Natural killer cell (primary cell): ENCODE data around the gene ELK1. TPM values are rescaled to one million over a fixed set of nuclear protein-coding genes. Genes with fewer than 3 reads are reported as not detected.
"Not testable (repeated sequence)": the region's sequence is repeated elsewhere in the genome, so short reads cannot be mapped to it uniquely, and the experiment has no call there.

Source experiments
- ATAC-seq, 3 donors: fragments of 150-1000 bp in 2 of 3; fragments of 200-7000 bp in 1 of 3; cut with Tn5 transposase; 1 replicate in 1 of 3; 2 replicates in 2 of 3; pipeline ENCODE4 v1.10.0; 2021; ENCODE audit warnings: mild to moderate bottlenecking in 2 of 3, moderate library complexity in 2 of 3
- DNase-seq, 2 donors: peaks; one replicate each; pipeline versions ENCODE4 v3.0.0 to v3.0.0-alpha.2; 2013 to 2021; ENCODE audit warnings: mixed read lengths in 1 of 2
- H3K27ac ChIP-seq: one replicate; pipeline ENCODE4 v1.5.1; 2013; ENCODE audit warnings: mild to moderate bottlenecking, low read length
- H3K27me3 ChIP-seq: one replicate; pipeline ENCODE4 v1.6.1; 2013; ENCODE audit warnings: low read length; ENCODE audit not compliant: control insufficient read depth, insufficient read depth
- H3K36me3 ChIP-seq: one replicate; pipeline ENCODE4 v1.6.1; 2013; ENCODE audit warnings: low read length; ENCODE audit not compliant: control insufficient read depth, insufficient read depth
- H3K4me1 ChIP-seq: one replicate; pipeline ENCODE4 v1.6.1; 2013; ENCODE audit warnings: low read length; ENCODE audit not compliant: control insufficient read depth, insufficient read depth
- H3K4me3 ChIP-seq: one replicate; pipeline ENCODE4 v1.5.1; 2013; ENCODE audit warnings: low read length
- H3K9me3 ChIP-seq: one replicate; pipeline ENCODE4 v1.6.1; 2013; ENCODE audit warnings: low read length; ENCODE audit not compliant: control insufficient read depth, insufficient read depth
- H3K27ac Mint-ChIP-seq, 2 donors: one replicate each; pipeline ENCODE4 v1.8.0; 2022; ENCODE audit warnings: mild to moderate bottlenecking in 2 of 2, mixed read lengths in 2 of 2, moderate library complexity in 1 of 2
- H3K27me3 Mint-ChIP-seq, 2 donors: one replicate each; pipeline ENCODE4 v1.8.0; 2022; ENCODE audit warnings: low read depth in 2 of 2, mixed read lengths in 2 of 2
- H3K36me3 Mint-ChIP-seq: one replicate; pipeline ENCODE4 v1.8.0; 2022; ENCODE audit warnings: mixed read lengths
- H3K4me1 Mint-ChIP-seq, 2 donors: one replicate each; pipeline ENCODE4 v1.8.0; 2022; ENCODE audit warnings: mixed read lengths in 2 of 2
- H3K4me3 Mint-ChIP-seq: one replicate; pipeline ENCODE4 v1.8.0; 2022; ENCODE audit warnings: mild to moderate bottlenecking, moderate library complexity, mixed read lengths
- H3K9me3 Mint-ChIP-seq, 2 donors: one replicate each; pipeline ENCODE4 v1.8.0; 2022; ENCODE audit warnings: mixed read lengths in 2 of 2
- WGBS: methylation state at CpG from one replicate; pipeline ENCODE4 v1.1.7; 2013; ENCODE audit warnings: missing lambda C conversion rate; ENCODE audit not compliant: insufficient coverage; 5-methylcytosine and 5-hydroxymethylcytosine counted together
- intact Hi-C: fragments of 100-400 bp; cut with micrococcal nuclease; formaldehyde crosslinking; loops from one replicate; pipeline ENCODE4 v1.14.2; 2022
- total RNA-seq, 4 donors: library from RNA; stranded (reverse); fragments of 120-200 nt in 1 of 4; gene quantifications; one replicate each; pipeline versions ENCODE4 v1.2.3 to v1.2.4, GENCODE V29; 2013 to 2022
- TF ChIP-seq, protein P1 (sequence below): fragments of 200-600 bp; IDR thresholded peaks from one replicate; pipeline ENCODE4 v1.8.0; 2022; ENCODE audit warnings: antibody characterized with exemption

Gene ELK1
- total RNA-seq, 3 donors from 2014 or later (not counting 1 experiment from before 2014, with no cell fraction given) = 14.1 to 15.2 (median 14.8) TPM

DNA sequence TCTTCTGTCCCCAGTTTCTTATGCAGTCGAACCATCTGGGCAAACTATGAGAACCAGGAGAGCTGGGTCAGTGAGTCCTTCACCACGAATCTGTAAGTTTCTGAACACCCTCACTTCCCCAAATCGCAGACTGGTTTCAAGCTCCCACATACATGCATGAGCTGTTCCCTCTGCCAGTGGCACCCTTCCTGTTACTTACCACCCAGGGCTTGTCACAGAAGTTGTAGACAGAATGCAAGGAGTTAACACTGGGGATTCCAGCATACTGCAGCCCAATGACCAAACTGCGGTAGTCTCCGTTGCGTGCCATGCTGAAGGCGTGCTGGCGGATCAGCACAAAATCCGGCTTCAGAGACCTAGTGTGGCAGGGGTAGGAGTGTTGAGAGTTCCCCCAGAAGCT lies 45.3 kb downstream of the ELK1 start:
- intact Hi-C loops = no loop called here
- H3K4me3 ChIP-seq = no peak overlapping the region
- no peak overlapping the region for H3K27ac Mint-ChIP-seq
- no peaks in the 10 kb centered on the region for H3K27me3 ChIP-seq
- no peak for DNase-seq
- H3K4me1 ChIP-seq = no peaks in the 10 kb centered on the region
- H3K36me3 Mint-ChIP-seq = peaks cover 9% of the 10 kb centered on the region
- no peak overlapping the region for H3K27ac ChIP-seq
- H3K27me3 Mint-ChIP-seq = peaks cover 3 to 18% of the 10 kb centered on the region in 2 donors
- no peaks in the 10 kb centered on the region for H3K4me1 Mint-ChIP-seq
- no peak overlapping the region for H3K4me3 Mint-ChIP-seq
- H3K9me3 ChIP-seq = no peaks in the 10 kb centered on the region
- TF ChIP-seq, protein P1, sequence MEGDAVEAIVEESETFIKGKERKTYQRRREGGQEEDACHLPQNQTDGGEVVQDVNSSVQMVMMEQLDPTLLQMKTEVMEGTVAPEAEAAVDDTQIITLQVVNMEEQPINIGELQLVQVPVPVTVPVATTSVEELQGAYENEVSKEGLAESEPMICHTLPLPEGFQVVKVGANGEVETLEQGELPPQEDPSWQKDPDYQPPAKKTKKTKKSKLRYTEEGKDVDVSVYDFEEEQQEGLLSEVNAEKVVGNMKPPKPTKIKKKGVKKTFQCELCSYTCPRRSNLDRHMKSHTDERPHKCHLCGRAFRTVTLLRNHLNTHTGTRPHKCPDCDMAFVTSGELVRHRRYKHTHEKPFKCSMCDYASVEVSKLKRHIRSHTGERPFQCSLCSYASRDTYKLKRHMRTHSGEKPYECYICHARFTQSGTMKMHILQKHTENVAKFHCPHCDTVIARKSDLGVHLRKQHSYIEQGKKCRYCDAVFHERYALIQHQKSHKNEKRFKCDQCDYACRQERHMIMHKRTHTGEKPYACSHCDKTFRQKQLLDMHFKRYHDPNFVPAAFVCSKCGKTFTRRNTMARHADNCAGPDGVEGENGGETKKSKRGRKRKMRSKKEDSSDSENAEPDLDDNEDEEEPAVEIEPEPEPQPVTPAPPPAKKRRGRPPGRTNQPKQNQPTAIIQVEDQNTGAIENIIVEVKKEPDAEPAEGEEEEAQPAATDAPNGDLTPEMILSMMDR = no peak
- no peaks in the 10 kb centered on the region for H3K36me3 ChIP-seq
- WGBS = 63% methylated on average over 6 of the region's 9 CpGs
- H3K9me3 Mint-ChIP-seq = no peaks in the 10 kb centered on the region
- no peak for ATAC-seq

DNA sequence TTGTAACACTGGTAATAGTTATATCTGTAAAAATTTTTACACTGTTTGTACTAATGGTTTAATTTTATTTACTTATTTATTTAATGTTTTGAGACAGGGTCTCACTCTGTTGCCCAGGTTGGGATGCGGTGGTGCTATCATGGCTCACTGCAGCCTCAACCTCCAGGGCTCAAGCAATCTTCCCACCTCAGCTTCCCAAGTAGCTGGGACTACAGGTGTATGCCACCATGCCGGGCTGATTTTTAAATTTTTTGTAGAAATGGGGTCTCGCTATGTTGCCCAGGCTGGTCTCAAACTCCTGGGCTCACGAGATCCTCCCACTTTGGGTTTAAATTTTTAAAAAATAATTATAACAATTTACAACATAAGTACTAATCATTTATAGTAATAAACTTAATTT lies 47.2 kb downstream of the ELK1 start:
- H3K4me3 ChIP-seq, intact Hi-C loops, ATAC-seq, H3K4me3 Mint-ChIP-seq, H3K4me1 Mint-ChIP-seq, H3K36me3 ChIP-seq, H3K4me1 ChIP-seq, H3K27ac Mint-ChIP-seq, H3K27ac ChIP-seq, DNase-seq, H3K9me3 Mint-ChIP-seq, H3K27me3 ChIP-seq, H3K9me3 ChIP-seq: not testable (repeated sequence)
- H3K36me3 Mint-ChIP-seq = peaks cover 16% of the 10 kb centered on the region
- H3K27me3 Mint-ChIP-seq = peaks cover 3 to 26% of the 10 kb centered on the region in 2 donors
- WGBS = no CpG with 5 or more reads among the region's 4 CpGs

DNA sequence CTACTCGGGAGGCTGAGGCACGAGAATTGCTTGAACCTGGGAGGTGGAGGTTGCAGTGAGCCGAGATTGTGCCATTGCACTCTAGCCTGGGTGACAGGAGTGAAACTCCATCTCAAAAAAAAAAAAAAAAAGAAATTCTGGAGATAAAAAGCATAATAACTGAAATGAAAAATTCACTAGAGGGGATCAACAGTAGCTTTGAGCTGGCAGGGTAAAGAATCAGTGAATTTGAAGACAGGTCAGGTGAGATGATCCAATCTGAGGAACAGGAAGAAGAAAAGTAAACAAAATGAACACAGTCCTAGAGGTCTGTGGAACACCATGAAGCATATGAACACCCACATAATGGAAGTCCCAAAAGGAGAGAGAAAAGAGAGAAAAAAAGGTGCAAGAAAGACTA lies 53.1 kb downstream of the ELK1 start:
- Histone ChIP-seq H3K27ac (no peak overlapping the region), H3K4me3 (no peak overlapping the region), H3K36me3 (no peaks in the 10 kb centered on the region), H3K27me3 (no peaks in the 10 kb centered on the region), H3K4me1 (no peaks in the 10 kb centered on the region), H3K9me3 (peaks cover 4% of the 10 kb centered on the region)
- peaks cover 22% of the 10 kb centered on the region for H3K36me3 Mint-ChIP-seq
- TF ChIP-seq, protein P1 = no peak
- H3K4me1 Mint-ChIP-seq = peaks cover 8 to 9% of the 10 kb centered on the region in 2 donors
- 89% methylated on average over 2 of the region's 3 CpGs for WGBS
- ATAC-seq (no peak), DNase-seq (no peak)
- no peak overlapping the region for H3K4me3 Mint-ChIP-seq
- H3K27ac Mint-ChIP-seq = no peak overlapping the region
- H3K27me3 Mint-ChIP-seq = peaks cover 3 to 26% of the 10 kb centered on the region in 2 donors
- H3K9me3 Mint-ChIP-seq = peaks cover 3 to 4% of the 10 kb centered on the region in 2 donors
- intact Hi-C loops = no loop called here

DNA sequence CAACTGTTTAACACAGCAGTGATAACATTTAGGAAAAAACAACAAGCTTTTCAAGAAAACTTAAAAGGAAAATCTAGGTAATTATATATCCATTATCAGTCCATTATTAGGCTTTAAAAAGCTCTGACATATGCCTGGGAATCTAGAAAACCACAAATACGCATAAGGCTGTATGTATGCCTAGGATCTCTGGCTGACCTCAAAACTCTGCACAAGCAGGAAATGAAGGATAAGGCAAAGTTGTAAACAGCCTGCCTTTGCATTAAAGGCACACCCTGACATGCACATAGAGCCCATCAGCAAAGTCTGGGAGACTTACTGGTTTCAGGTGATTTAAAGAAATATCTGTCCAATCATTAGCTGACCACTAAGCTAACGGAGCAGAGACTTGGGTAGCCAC lies 54.1 kb downstream of the ELK1 start:
- no peak overlapping the region for H3K4me3 Mint-ChIP-seq
- H3K4me1 Mint-ChIP-seq = peaks cover 8 to 9% of the 10 kb centered on the region in 2 donors
- peaks cover 3 to 4% of the 10 kb centered on the region in 2 donors for H3K9me3 Mint-ChIP-seq
- TF ChIP-seq, protein P1 = no peak
- peaks cover 22% of the 10 kb centered on the region for H3K36me3 Mint-ChIP-seq
- 96% methylated on average over 2 of the region's 2 CpGs for WGBS
- H3K27me3 Mint-ChIP-seq = peaks cover 3 to 20% of the 10 kb centered on the region in 2 donors
- Histone ChIP-seq H3K27ac (no peak overlapping the region), H3K4me3 (no peak overlapping the region), H3K9me3 (peaks cover 4% of the 10 kb centered on the region), H3K36me3 (no peaks in the 10 kb centered on the region), H3K27me3 (no peaks in the 10 kb centered on the region), H3K4me1 (no peaks in the 10 kb centered on the region)
- DNase-seq = no peak
- intact Hi-C loops = no loop called here
- no peak for ATAC-seq
- H3K27ac Mint-ChIP-seq = no peak overlapping the region
